DND-41 (cell line): ENCODE data around the gene PADI3.

Source experiments
- ATAC-seq: fragments of 200-7000 bp; cut with Tn5 transposase; 3 replicates; pipeline ENCODE4 v1.9.1; 2021; ENCODE audit warnings: low read depth; ENCODE audit not compliant: insufficient read depth
- DNase-seq: peaks from one replicate; pipeline ENCODE4 v3.0.0-alpha.2; 2020
- H2AFZ ChIP-seq: 2 replicates; pipeline ENCODE4 v1.6.0; 2012; ENCODE audit warnings: low read depth, low read length
- H3K27ac ChIP-seq: 2 replicates; pipeline ENCODE4 v1.5.1; 2012; ENCODE audit warnings: low read length, inconsistent platforms
- H3K27me3 ChIP-seq: fragments of 200-600 bp; sonication (generic); 2 replicates; pipeline ENCODE4 v1.6.0; 2012; ENCODE audit warnings: low read length, mild to moderate bottlenecking, inconsistent platforms; ENCODE audit not compliant: insufficient read depth, poor library complexity
- H3K36me3 ChIP-seq: 2 replicates; pipeline ENCODE4 v1.5.1; 2012; ENCODE audit warnings: low read length, inconsistent platforms; ENCODE audit not compliant: insufficient read depth
- H3K4me1 ChIP-seq: 2 replicates; pipeline ENCODE4 v1.5.1; 2012; ENCODE audit warnings: mild to moderate bottlenecking, low read length; ENCODE audit not compliant: insufficient read depth
- H3K4me2 ChIP-seq: 2 replicates; pipeline ENCODE4 v1.6.0; 2012; ENCODE audit warnings: mild to moderate bottlenecking, moderate library complexity, low read length, inconsistent platforms; ENCODE audit not compliant: insufficient read depth
- H3K4me3 ChIP-seq, 2 experiments: fragments of 200-600 bp in 1 of 2; shearing (Covaris generic) in 1 of 2; 2 replicates each; pipeline ENCODE4 v1.5.1; 2012 to 2016; ENCODE audit warnings: inconsistent platforms in 2 of 2, low read length in 2 of 2, mild to moderate bottlenecking in 2 of 2, low read depth in 1 of 2, moderate library complexity in 1 of 2
- H3K79me2 ChIP-seq: 2 replicates; pipeline ENCODE4 v1.6.0; 2012; ENCODE audit warnings: low read length, inconsistent platforms; ENCODE audit not compliant: insufficient read depth
- H3K9ac ChIP-seq: 2 replicates; pipeline ENCODE4 v1.6.0; 2012; ENCODE audit warnings: low read depth, mild to moderate bottlenecking, inconsistent platforms, low read length, moderate library complexity
- H3K9me3 ChIP-seq: 2 replicates; pipeline ENCODE4 v1.5.1; 2012; ENCODE audit warnings: low read length, moderate library complexity, mild to moderate bottlenecking, inconsistent platforms; ENCODE audit not compliant: insufficient read depth, severe bottlenecking
- H4K20me1 ChIP-seq: 2 replicates; pipeline ENCODE4 v1.6.0; 2012; ENCODE audit warnings: low read length; ENCODE audit not compliant: insufficient read depth
- EZH2 ChIP-seq: IDR thresholded peaks from 3 replicates; pipeline ENCODE4 v1.6.1; 2012; ENCODE audit warnings: borderline replicate concordance, low read depth, mild to moderate bottlenecking, moderate library complexity, low read length, inconsistent platforms; ENCODE audit not compliant: severe bottlenecking
- TF ChIP-seq, protein P1 (sequence below): IDR thresholded peaks from 2 replicates; pipeline ENCODE4 v1.5.1; 2012; ENCODE audit warnings: borderline replicate concordance, low read length, moderate library complexity, mild to moderate bottlenecking; ENCODE audit not compliant: poor library complexity, severe bottlenecking; ENCODE audit errors: extremely low read depth

Gene PADI3, protein sequence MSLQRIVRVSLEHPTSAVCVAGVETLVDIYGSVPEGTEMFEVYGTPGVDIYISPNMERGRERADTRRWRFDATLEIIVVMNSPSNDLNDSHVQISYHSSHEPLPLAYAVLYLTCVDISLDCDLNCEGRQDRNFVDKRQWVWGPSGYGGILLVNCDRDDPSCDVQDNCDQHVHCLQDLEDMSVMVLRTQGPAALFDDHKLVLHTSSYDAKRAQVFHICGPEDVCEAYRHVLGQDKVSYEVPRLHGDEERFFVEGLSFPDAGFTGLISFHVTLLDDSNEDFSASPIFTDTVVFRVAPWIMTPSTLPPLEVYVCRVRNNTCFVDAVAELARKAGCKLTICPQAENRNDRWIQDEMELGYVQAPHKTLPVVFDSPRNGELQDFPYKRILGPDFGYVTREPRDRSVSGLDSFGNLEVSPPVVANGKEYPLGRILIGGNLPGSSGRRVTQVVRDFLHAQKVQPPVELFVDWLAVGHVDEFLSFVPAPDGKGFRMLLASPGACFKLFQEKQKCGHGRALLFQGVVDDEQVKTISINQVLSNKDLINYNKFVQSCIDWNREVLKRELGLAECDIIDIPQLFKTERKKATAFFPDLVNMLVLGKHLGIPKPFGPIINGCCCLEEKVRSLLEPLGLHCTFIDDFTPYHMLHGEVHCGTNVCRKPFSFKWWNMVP

DNA sequence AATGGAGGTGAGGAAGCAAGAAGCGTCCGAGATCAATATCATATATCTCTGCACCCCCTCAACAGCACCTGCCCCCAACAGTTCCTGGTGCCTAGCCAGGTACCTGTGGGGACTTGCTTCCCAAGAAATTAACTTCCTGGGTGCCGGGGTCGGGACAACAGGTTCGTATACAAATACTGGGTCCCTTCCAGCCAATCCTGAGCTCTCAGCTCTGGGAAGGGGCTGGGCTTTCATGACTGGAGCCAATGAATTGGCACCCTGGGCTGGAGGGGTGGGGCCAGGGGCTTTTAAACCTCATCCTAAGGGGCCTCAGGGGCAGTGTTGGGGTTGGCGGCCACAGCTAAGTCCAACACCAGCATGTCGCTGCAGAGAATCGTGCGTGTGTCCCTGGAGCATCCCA lies at the start of gene PADI3:
PADI3 (plus strand) TSS at position 318 of the 400 bp plus-strand sequence; CDS start at position 358, 40 bp downstream.
- ATAC-seq = no peak
- Histone ChIP-seq H3K9ac (no peak within 1 kb of the TSS), H3K27ac (no peak within 1 kb of the TSS), H3K4me2 (no peak within 1 kb of the TSS), H3K4me3 (no peak within 1 kb of the TSS), H4K20me1 (no peaks in the 10 kb centered on the region; the same call in 1 of the 2 replicates), H3K9me3 (no peaks in the 10 kb centered on the region), H3K27me3 (peaks cover 47% of the 10 kb centered on the region), H3K36me3 (no peaks in the 10 kb centered on the region), H3K4me1 (no peaks in the 10 kb centered on the region), H3K79me2 (no peaks in the 10 kb centered on the region), H2AFZ (no peak within 1 kb of the TSS)
- TF ChIP-seq, protein P1, sequence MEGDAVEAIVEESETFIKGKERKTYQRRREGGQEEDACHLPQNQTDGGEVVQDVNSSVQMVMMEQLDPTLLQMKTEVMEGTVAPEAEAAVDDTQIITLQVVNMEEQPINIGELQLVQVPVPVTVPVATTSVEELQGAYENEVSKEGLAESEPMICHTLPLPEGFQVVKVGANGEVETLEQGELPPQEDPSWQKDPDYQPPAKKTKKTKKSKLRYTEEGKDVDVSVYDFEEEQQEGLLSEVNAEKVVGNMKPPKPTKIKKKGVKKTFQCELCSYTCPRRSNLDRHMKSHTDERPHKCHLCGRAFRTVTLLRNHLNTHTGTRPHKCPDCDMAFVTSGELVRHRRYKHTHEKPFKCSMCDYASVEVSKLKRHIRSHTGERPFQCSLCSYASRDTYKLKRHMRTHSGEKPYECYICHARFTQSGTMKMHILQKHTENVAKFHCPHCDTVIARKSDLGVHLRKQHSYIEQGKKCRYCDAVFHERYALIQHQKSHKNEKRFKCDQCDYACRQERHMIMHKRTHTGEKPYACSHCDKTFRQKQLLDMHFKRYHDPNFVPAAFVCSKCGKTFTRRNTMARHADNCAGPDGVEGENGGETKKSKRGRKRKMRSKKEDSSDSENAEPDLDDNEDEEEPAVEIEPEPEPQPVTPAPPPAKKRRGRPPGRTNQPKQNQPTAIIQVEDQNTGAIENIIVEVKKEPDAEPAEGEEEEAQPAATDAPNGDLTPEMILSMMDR = no peak
- TF ChIP-seq EZH2 = no peak
- DNase-seq = no peak

DNA sequence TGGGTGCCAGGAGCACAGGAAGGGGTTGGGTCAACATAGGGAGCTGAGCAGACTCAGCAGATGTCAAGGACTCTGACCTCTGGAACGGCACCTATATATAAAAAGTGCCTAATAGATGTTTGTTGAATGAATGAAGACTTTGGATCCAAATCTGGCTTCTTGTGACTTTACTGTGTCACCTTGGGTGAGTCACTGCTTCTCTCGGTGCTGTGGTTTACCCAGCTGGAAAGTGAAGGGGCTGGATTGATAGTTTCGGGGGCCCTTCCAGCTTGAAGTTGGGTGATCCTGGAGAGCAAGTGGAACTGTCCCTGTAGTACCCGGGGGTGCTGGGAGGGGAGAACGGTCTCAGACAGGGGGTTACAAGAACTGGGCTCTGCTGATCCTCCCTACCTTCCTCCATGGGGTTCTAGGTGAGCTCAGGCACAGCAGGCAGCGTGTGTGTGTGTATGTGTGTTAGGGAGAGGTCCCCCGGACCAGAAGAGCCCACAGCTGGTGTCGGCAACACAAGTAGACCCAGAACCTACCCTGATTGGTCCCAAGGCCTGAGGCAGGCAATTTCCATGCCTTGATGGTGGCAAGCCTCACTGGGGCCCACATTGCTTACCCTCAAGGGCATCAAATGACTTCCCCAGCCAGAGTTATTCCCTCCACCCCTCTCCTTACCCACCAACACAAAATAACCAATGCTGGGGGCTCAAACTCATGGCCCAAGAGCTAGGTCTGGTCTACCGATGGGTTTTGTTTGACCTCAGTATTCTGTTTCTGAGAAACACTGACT lies 49.4 kb upstream of the PADI3 start:
- 0 out of 2 replicates have a peak, but pooled peaks cover 6% of the 10 kb centered on the region for H3K4me1 ChIP-seq
- no peaks in the 10 kb centered on the region for H3K79me2 ChIP-seq
- H4K20me1 ChIP-seq = no peaks in the 10 kb centered on the region
- H3K4me2 ChIP-seq = no peak overlapping the region
- no peak for DNase-seq
- H3K9me3 ChIP-seq = no peaks in the 10 kb centered on the region
- no peaks in the 10 kb centered on the region for H3K36me3 ChIP-seq
- H3K9ac ChIP-seq = no peak overlapping the region
- H3K27me3 ChIP-seq = peaks cover 11% of the 10 kb centered on the region
- no peak overlapping the region for H3K4me3 ChIP-seq
- ATAC-seq = no peak
- TF ChIP-seq, protein P1 = no peak
- TF ChIP-seq EZH2 = no peak
- no peak overlapping the region for H2AFZ ChIP-seq
- no peak overlapping the region for H3K27ac ChIP-seq

DNA sequence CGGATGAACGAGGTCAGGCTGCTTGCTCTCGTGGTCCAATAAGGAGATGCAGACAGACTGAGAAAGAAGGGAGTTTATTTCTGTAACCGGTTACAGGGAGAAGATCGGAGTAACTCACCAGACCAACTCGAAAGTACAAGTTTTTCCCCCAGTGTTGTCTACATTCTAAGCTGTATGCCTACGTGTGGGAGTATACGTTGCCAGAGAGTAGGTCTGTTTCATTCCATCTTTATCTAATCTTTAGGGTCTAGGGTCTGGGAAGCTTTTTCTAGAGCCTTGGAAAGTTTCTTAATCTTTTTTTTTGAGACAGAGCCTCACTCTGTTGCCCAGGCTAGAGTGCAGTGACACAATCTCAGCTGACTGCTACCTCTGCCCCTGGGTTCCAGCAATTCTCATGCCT lies 48.7 kb upstream of the PADI3 start:
- Histone ChIP-seq H3K36me3 (no peaks in the 10 kb centered on the region), H3K9ac (no peak overlapping the region), H3K9me3 (no peaks in the 10 kb centered on the region), H3K4me3 (no peak overlapping the region), H2AFZ (no peak overlapping the region), H3K4me1 (0 out of 2 replicates have a peak, but pooled peaks cover 6% of the 10 kb centered on the region), H3K4me2 (no peak overlapping the region), H3K27ac (no peak overlapping the region), H3K27me3 (peaks cover 18% of the 10 kb centered on the region), H3K79me2 (no peaks in the 10 kb centered on the region), H4K20me1 (0 out of 2 replicates have a peak, but pooled peaks cover 4% of the 10 kb centered on the region)
- no peak for TF ChIP-seq EZH2
- TF ChIP-seq, protein P1 = no peak
- ATAC-seq (no peak), DNase-seq (no peak)
